Stimulated activated CD4-positive, alpha-beta T cell treated with anti-CD3 and anti-CD28 coated beads, TNF-alpha, amount 100 ng/mL, for 48 hours (primary cell): ENCODE measurements around the gene PTGER3.

Experiments used
- DNase-seq, 3 donors: peaks; one replicate each; pipeline ENCODE4 v3.0.0-alpha.2; 2020; ENCODE audit warnings: low read depth in 3 of 3

The PTGER3 gene

GRCh38 chr1:71049951-71050598, 2.5 kb upstream of the PTGER3 start:
- no peak for DNase-seq

GRCh38 chr1:71046891-71047634, 553 bp downstream of the PTGER3 start:
- no peak for DNase-seq

GRCh38 chr1:71045463-71046028, 2.1 kb downstream of the PTGER3 start:
- DNase-seq: no peak

GRCh38 chr1:71044833-71045232, 2.8 kb downstream of the PTGER3 start:
- no peak for DNase-seq

GRCh38 chr1:71043065-71043464, 4.6 kb downstream of the PTGER3 start:
- DNase-seq: no peak

- DNase-seq: no peak
Measured at GRCh38 chr1:71041806-71042205, 5.8 kb downstream of the PTGER3 start.

- no peak for DNase-seq
Measured at GRCh38 chr1:71039661-71040262, 7.9 kb downstream of the PTGER3 start.

GRCh38 chr1:71038942-71039341, 8.7 kb downstream of the PTGER3 start:
- no peak for DNase-seq

- DNase-seq: no peak
Measured at GRCh38 chr1:71037829-71038620, 9.6 kb downstream of the PTGER3 start.

GRCh38 chr1:71037066-71037465, 10.6 kb downstream of the PTGER3 start:
- no peak for DNase-seq

GRCh38 chr1:71033136-71033535, 14.5 kb downstream of the PTGER3 start:
- no peak for DNase-seq

GRCh38 chr1:71031426-71031825, 16.2 kb downstream of the PTGER3 start:
- no peak for DNase-seq

GRCh38 chr1:71030026-71030425, 17.6 kb downstream of the PTGER3 start:
- no peak for DNase-seq

GRCh38 chr1:71028981-71029380, 18.6 kb downstream of the PTGER3 start:
- no peak for DNase-seq

- DNase-seq: no peak
Measured at GRCh38 chr1:71027991-71028390, 19.6 kb downstream of the PTGER3 start.

- no peak for DNase-seq
Measured at GRCh38 chr1:71026093-71026492, 21.5 kb downstream of the PTGER3 start.

GRCh38 chr1:71023515-71023914, 24.1 kb downstream of the PTGER3 start:
- DNase-seq: no peak

- DNase-seq: no peak
Measured at GRCh38 chr1:71019233-71019969, 28.2 kb downstream of the PTGER3 start.

- no peak for DNase-seq
Measured at GRCh38 chr1:71018791-71019190, 28.8 kb downstream of the PTGER3 start.

GRCh38 chr1:71015745-71016144, 31.9 kb downstream of the PTGER3 start:
- DNase-seq: no peak

- DNase-seq: no peak
Measured at GRCh38 chr1:71014178-71014579, 33.4 kb downstream of the PTGER3 start.
